Immature natural killer cell (primary cell): ENCODE results near the gene RALY. TPM values are rescaled to one million over a fixed set of nuclear protein-coding genes. Genes with fewer than 3 reads are reported as not detected.

Source experiments
- DNase-seq, 3 donors: peaks; one replicate each; pipeline ENCODE4 v3.0.0; 2022; ENCODE audit warnings: mixed read lengths in 1 of 3
- H3K27ac Mint-ChIP-seq, 6 donors: one replicate each; pipeline ENCODE4 v1.8.0; 2020; ENCODE audit warnings: mixed read lengths in 6 of 6, mild to moderate bottlenecking in 5 of 6, inconsistent platforms in 4 of 6, moderate library complexity in 3 of 6
- H3K27me3 Mint-ChIP-seq, 3 donors: one replicate each; pipeline ENCODE4 v1.8.0; 2020 to 2021; ENCODE audit warnings: low read depth in 3 of 3, mild to moderate bottlenecking in 3 of 3, mixed read lengths in 3 of 3, moderate library complexity in 3 of 3, inconsistent platforms in 1 of 3
- H3K36me3 Mint-ChIP-seq, 3 donors: one replicate each; pipeline ENCODE4 v1.8.0; 2020; ENCODE audit warnings: mixed read lengths in 3 of 3, inconsistent platforms in 2 of 3, mild to moderate bottlenecking in 2 of 3
- H3K4me1 Mint-ChIP-seq, 2 donors: one replicate each; pipeline ENCODE4 v1.8.0; 2020; ENCODE audit warnings: inconsistent platforms in 2 of 2, mild to moderate bottlenecking in 2 of 2, mixed read lengths in 2 of 2, moderate library complexity in 1 of 2
- H3K4me3 Mint-ChIP-seq, 5 donors: one replicate each; pipeline ENCODE4 v1.8.0; 2020; ENCODE audit warnings: mild to moderate bottlenecking in 5 of 5, mixed read lengths in 5 of 5, inconsistent platforms in 3 of 5, moderate library complexity in 3 of 5
- H3K9me3 Mint-ChIP-seq, 6 donors: one replicate each; pipeline ENCODE4 v1.8.0; 2020; ENCODE audit warnings: mild to moderate bottlenecking in 6 of 6, mixed read lengths in 6 of 6, inconsistent platforms in 4 of 6, moderate library complexity in 3 of 6
- polyA plus RNA-seq, 3 donors: library from polyadenylated mRNA; unstranded; fragments of 300-500 nt; fragmentation: Illumina TruSeq; gene quantifications; one replicate each; pipeline ENCODE4 v1.2.3, GENCODE V29; 2021

The RALY gene
- polyA plus RNA-seq, 3 donors from 2014 or later = 271 to 323 (median 273) TPM

- H3K36me3 Mint-ChIP-seq = peaks cover 5 to 57% (median 47%) of the 10 kb centered on the region in 3 donors
- no peaks in the 10 kb centered on the region for H3K9me3 Mint-ChIP-seq
- no peak for DNase-seq
- H3K27ac Mint-ChIP-seq = peak overlapping the region in 3 of 6 donors; percentile 12 to 41 (median 13)
- peaks cover 0 to 3% (median 0%) of the 10 kb centered on the region in 3 donors for H3K27me3 Mint-ChIP-seq
- no peak overlapping the region for H3K4me3 Mint-ChIP-seq
- peaks cover 18 to 37% of the 10 kb centered on the region in 2 donors for H3K4me1 Mint-ChIP-seq
Measured at GRCh38 chr20:34100576-34100975, 106.9 kb downstream of the RALY start.

- Mint-ChIP-seq H3K9me3 (no peaks in the 10 kb centered on the region), H3K4me3 (no peak overlapping the region), H3K27me3 (peaks cover 0 to 3% (median 2%) of the 10 kb centered on the region in 3 donors), H3K27ac (peak overlapping the region in 5 of 6 donors; percentile 21 to 76 (median 45)), H3K36me3 (peaks cover 5 to 42% (median 32%) of the 10 kb centered on the region in 3 donors), H3K4me1 (peaks cover 31 to 55% of the 10 kb centered on the region in 2 donors)
- no peak for DNase-seq
Measured at GRCh38 chr20:34102342-34102741, 108.6 kb downstream of the RALY start.

GRCh38 chr20:34104059-34104458 is 110.3 kb downstream of the RALY start:
- Mint-ChIP-seq H3K36me3 (peaks cover 5 to 37% (median 31%) of the 10 kb centered on the region in 3 donors), H3K4me3 (no peak overlapping the region), H3K4me1 (peaks cover 47 to 72% of the 10 kb centered on the region in 2 donors), H3K9me3 (no peaks in the 10 kb centered on the region), H3K27me3 (peaks cover 0 to 3% (median 2%) of the 10 kb centered on the region in 3 donors), H3K27ac (peak overlapping the region in 4 of 6 donors; percentile 17 to 74 (median 40))
- DNase-seq = no peak

GRCh38 chr20:34105978-34106675 is 112.4 kb downstream of the RALY start:
- Mint-ChIP-seq H3K36me3 (peaks cover 0 to 28% (median 22%) of the 10 kb centered on the region in 3 donors), H3K9me3 (no peaks in the 10 kb centered on the region), H3K27me3 (peaks cover 3 to 6% (median 4%) of the 10 kb centered on the region in 3 donors), H3K4me1 (peaks cover 60 to 87% of the 10 kb centered on the region in 2 donors), H3K27ac (peak overlapping the region in 3 of 6 donors; percentile 34 to 82 (median 70)), H3K4me3 (no peak overlapping the region)
- no peak for DNase-seq

GRCh38 chr20:34108616-34109174 is 115.0 kb downstream of the RALY start:
- Mint-ChIP-seq H3K9me3 (no peaks in the 10 kb centered on the region), H3K27ac (peak overlapping the region in 4 of 6 donors; percentile 48 to 94 (median 66)), H3K36me3 (peaks cover 0 to 20% (median 14%) of the 10 kb centered on the region in 3 donors), H3K4me1 (peaks cover 66 to 87% of the 10 kb centered on the region in 2 donors), H3K4me3 (peak overlapping the region in 3 of 5 donors; percentile 17 to 35 (median 25)), H3K27me3 (peaks cover 9 to 16% (median 10%) of the 10 kb centered on the region in 3 donors)
- DNase-seq = no peak

GRCh38 chr20:34109442-34109841 is 115.7 kb downstream of the RALY start:
- peak overlapping the region in 3 of 5 donors; percentile 7 to 35 (median 34) for H3K4me3 Mint-ChIP-seq
- H3K9me3 Mint-ChIP-seq = no peaks in the 10 kb centered on the region
- H3K4me1 Mint-ChIP-seq = peaks cover 64 to 80% of the 10 kb centered on the region in 2 donors
- peaks cover 9 to 16% (median 10%) of the 10 kb centered on the region in 3 donors for H3K27me3 Mint-ChIP-seq
- H3K36me3 Mint-ChIP-seq = peaks cover 0 to 13% (median 9%) of the 10 kb centered on the region in 3 donors
- peak overlapping the region in 5 of 6 donors; percentile 7 to 94 (median 74) for H3K27ac Mint-ChIP-seq
- no peak for DNase-seq

GRCh38 chr20:34110025-34110744 is 116.5 kb downstream of the RALY start:
- Mint-ChIP-seq H3K36me3 (peaks cover 0 to 6% (median 4%) of the 10 kb centered on the region in 3 donors), H3K4me1 (peaks cover 61 to 73% of the 10 kb centered on the region in 2 donors), H3K27me3 (peaks cover 9 to 16% (median 10%) of the 10 kb centered on the region in 3 donors)

GRCh38 chr20:34110745-34111641 is 117.3 kb downstream of the RALY start:
- no peaks in the 10 kb centered on the region for H3K9me3 Mint-ChIP-seq
- DNase-seq = peak; percentile 13 to 19 (median 17)
- H3K36me3 Mint-ChIP-seq = no peaks in the 10 kb centered on the region
- peak overlapping the region; percentile 85 to 98 (median 94) for H3K27ac Mint-ChIP-seq
- H3K27me3 Mint-ChIP-seq = peaks cover 9 to 16% (median 10%) of the 10 kb centered on the region in 3 donors
- peaks cover 54 to 65% of the 10 kb centered on the region in 2 donors for H3K4me1 Mint-ChIP-seq
- H3K4me3 Mint-ChIP-seq = peak overlapping the region; percentile 87 to 97 (median 97)

More at GRCh38 chr20:34110025-34110744, 116.5 kb downstream of the RALY start:
- Mint-ChIP-seq H3K27ac (peak overlapping the region; percentile 85 to 98 (median 94)), H3K9me3 (no peaks in the 10 kb centered on the region), H3K4me3 (peak overlapping the region; percentile 87 to 97 (median 97))
- DNase-seq = no peak

- no peaks in the 10 kb centered on the region for H3K9me3 Mint-ChIP-seq
- H3K4me3 Mint-ChIP-seq = peak within 1 kb of the TSS; percentile 87 to 97 (median 97)
- H3K36me3 Mint-ChIP-seq = no peaks in the 10 kb centered on the region
- H3K27me3 Mint-ChIP-seq = peaks cover 7 to 17% (median 10%) of the 10 kb centered on the region in 3 donors
- H3K4me1 Mint-ChIP-seq = peaks cover 47 to 55% of the 10 kb centered on the region in 2 donors
- peak within 1 kb of the TSS; percentile 92 to 98 (median 95) for H3K27ac Mint-ChIP-seq
- DNase-seq = peak; percentile 93 to 97 (median 96)
Measured at GRCh38 chr20:34111702-34112599, 118.2 kb downstream of the RALY start, which contains the start of gene EIF2S2. Gene EIF2S2, minus strand, starts transcription at chr20:34112243. Its CDS starts 133 bp downstream, at chr20:34112110.

GRCh38 chr20:34112600-34113101 is 118.9 kb downstream of the RALY start:
- H3K27ac Mint-ChIP-seq = peak overlapping the region; percentile 92 to 98 (median 95)
- no peaks in the 10 kb centered on the region for H3K36me3 Mint-ChIP-seq
- DNase-seq = no peak
- H3K9me3 Mint-ChIP-seq = no peaks in the 10 kb centered on the region
- peak overlapping the region; percentile 87 to 97 (median 97) for H3K4me3 Mint-ChIP-seq
- H3K4me1 Mint-ChIP-seq = peaks cover 41 to 48% of the 10 kb centered on the region in 2 donors
- peaks cover 7 to 17% (median 10%) of the 10 kb centered on the region in 3 donors for H3K27me3 Mint-ChIP-seq

GRCh38 chr20:34114809-34115208 is 121.1 kb downstream of the RALY start:
- H3K27me3 Mint-ChIP-seq = peaks cover 8 to 17% (median 10%) of the 10 kb centered on the region in 3 donors
- no peak for DNase-seq
- peak overlapping the region in 3 of 5 donors; percentile 25 to 69 (median 40) for H3K4me3 Mint-ChIP-seq
- H3K9me3 Mint-ChIP-seq = no peaks in the 10 kb centered on the region
- H3K4me1 Mint-ChIP-seq = peaks cover 23 to 27% of the 10 kb centered on the region in 2 donors
- H3K27ac Mint-ChIP-seq = peak overlapping the region in 1 of 6 donors; percentile 69
- no peaks in the 10 kb centered on the region for H3K36me3 Mint-ChIP-seq
